GM23248 (cell line): Measurements from ENCODE around the gene KRTAP5-7.

ENCODE experiments used
- EZH2 ChIP-seq: fragments of 200-600 bp; sonication (generic); IDR thresholded peaks from 2 replicates; pipeline ENCODE4 v1.6.1; 2018; ENCODE audit warnings: antibody characterized with exemption, mild to moderate bottlenecking; ENCODE audit not compliant: insufficient read depth, poor library complexity, severe bottlenecking
- EZH2phosphoT487 ChIP-seq: fragments of 200-600 bp; sonication (generic); IDR thresholded peaks from 2 replicates; pipeline ENCODE4 v1.6.1; 2018; ENCODE audit warnings: antibody characterized with exemption, moderate library complexity, mild to moderate bottlenecking, low read depth; ENCODE audit not compliant: insufficient read depth

DNA sequence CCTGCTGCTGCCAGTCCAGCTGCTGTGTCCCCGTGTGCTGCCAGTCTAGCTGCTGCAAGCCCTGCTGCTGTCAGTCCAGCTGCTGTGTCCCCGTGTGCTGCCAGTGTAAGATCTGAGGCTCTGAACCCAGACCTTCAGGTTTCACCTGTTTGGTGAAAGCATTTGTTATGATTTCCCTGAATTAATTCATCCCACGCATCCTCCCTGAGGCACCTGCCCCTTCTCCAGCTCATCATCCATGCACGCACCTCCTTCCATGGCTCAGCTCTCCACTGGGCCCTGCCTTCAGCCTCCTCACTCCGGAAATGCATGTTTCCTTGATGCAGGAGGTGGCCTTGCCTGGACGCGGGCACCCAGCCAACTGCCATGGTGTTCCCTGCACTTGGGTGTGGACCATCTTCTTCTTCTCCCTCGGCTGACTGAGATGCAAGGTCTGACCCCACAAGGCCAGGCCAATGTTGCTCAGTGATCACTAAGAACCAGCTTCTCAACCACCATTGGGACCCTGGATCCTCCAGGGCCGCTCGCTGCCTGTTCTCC is 39.1 kb downstream of the KRTAP5-7 start:
- TF ChIP-seq EZH2 (no peak), EZH2phosphoT487 (no peak)
